Measurements from ENCODE around the gene ASCC1. TPM values are rescaled to one million over a fixed set of nuclear protein-coding genes. Genes with fewer than 3 reads are reported as not detected.
"Not testable (repeated sequence)": the region's sequence is repeated elsewhere in the genome, so short reads cannot be mapped to it uniquely, and the experiment has no call there.

ASCC1 gene
- total RNA-seq, 2 donors from 2014 or later: 17.7 to 17.9 TPM

DNA sequence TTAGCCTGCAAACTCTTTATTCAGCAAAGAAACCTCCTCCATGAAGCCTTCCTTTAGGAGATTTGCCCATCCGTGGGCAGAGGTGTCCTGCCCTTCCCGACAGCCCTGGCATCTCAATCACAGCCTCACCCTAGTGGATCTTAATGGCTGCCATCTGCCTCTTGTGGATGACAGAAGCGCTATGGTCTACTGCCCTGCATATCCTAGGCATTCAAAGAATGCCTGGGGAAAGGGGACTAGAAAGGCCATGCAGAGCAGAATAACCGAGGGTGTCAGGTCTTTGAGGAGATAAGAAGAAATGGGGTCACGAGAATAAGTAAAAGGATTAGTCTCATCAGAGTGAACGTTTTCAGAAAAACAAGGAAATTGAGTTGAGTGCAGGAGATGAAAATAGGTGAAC is 70.0 kb downstream of the ASCC1 start:
- ATAC-seq: no peak
- intact Hi-C loops (cut with DNase I, micrococcal nuclease): no loop called here
- no peak for DNase-seq

DNA sequence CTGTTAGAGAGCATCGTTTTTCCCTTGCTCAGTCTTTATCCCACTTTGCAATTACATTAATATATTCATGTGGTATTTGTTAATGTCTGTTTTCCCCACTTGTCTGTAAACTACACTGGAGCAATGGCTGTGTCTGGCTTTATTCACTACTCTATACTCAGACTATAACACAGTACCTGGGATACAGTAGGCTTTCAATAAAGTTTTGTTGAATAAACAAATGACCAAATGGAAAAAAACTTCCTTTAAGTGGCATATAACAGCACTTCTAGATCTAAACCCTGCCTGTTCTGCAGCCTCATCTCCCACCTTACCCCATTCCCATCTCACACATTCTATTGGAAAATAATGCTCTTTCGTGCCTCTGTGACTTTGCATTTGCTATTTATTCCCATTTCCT is 70.4 kb downstream of the ASCC1 start:
- intact Hi-C loops (cut with DNase I, micrococcal nuclease): no loop called here
- DNase-seq (no peak), ATAC-seq (no peak)

DNA sequence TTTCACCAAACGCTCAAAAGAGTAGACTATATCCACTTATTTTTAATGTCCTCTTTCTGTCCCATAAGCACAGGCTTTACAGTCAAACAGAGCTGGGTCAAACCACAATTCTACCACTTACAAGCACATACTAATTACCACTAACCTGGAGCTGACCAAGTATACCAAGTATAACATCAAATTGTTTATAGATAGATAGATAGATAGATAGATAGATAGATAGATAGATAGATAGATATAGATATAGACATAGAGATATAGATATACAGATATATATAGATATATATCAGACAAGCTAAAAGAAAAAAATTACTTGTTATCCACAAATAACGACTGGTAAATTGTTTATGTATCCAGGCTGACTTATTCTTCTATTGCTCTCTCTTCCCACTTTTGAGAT is 75.2 kb downstream of the ASCC1 start:
- no peak for DNase-seq
- no peak for ATAC-seq
- intact Hi-C loops (cut with DNase I, micrococcal nuclease): no loop called here

DNA sequence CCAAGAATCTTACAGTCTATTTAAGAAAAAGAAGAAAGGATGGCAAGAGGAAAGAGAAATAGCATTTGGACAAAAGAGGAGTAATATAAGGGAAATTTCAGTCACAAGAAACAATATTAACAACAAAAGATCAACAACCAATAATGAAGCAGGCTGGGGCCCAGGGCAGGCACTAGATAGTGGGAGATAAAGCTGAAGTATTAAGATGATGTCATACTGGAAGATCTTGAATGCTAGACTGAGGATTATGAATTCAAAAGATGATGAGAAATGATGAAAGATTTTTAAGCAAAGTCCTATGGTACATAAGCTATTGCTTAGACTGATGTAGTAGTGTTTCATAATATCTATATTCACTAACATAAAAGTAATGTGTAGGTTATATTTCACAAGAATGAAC is 75.9 kb downstream of the ASCC1 start:
- intact Hi-C loops (cut with DNase I, micrococcal nuclease): no loop called here
- no peak for DNase-seq
- ATAC-seq: no peak

DNA sequence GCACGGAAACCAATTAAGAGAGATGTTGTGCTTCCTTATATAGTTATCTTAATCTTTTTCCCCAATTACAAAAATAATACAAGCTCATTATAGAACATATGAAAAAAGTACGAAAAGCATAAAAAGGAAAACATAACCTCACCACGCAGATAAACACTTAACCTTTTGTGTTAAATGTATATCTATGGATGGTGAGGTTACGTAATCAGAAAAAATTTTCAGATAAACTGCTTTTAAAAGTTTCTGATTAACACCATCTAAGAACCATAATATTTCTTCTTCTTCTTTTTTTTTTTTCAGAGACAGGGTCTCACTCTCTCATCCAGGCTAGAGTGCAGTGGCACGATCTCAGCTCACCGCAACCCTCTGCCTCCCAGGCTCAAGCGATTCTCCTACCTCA is 78.5 kb downstream of the ASCC1 start:
- intact Hi-C loops (cut with DNase I, micrococcal nuclease): no loop called here
- ATAC-seq: no peak

DNA sequence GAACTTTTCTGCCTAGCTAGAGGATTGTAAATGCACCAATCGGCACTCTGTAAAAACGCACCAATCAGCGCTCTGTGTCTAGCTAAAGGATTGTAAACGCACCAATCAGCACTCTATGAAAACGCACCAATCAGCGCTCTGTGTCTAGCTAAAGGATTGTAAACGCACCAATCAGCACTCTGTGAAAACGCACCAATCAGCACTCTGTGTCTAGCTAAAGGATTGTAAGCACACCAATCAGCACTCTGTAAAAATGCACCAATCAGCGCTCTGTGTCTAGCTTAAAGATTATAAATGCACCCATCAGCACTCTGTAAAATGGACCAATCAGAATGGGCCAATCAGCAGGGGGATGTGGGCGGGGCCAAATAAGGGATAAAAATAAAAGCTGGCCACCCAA is 79.9 kb downstream of the ASCC1 start:
- DNase-seq; ATAC-seq; intact Hi-C loops (cut with DNase I, micrococcal nuclease): not testable (repeated sequence)

More for the DNA sequence above, 78.5 kb downstream of the ASCC1 start:
- DNase-seq: no peak

DNA sequence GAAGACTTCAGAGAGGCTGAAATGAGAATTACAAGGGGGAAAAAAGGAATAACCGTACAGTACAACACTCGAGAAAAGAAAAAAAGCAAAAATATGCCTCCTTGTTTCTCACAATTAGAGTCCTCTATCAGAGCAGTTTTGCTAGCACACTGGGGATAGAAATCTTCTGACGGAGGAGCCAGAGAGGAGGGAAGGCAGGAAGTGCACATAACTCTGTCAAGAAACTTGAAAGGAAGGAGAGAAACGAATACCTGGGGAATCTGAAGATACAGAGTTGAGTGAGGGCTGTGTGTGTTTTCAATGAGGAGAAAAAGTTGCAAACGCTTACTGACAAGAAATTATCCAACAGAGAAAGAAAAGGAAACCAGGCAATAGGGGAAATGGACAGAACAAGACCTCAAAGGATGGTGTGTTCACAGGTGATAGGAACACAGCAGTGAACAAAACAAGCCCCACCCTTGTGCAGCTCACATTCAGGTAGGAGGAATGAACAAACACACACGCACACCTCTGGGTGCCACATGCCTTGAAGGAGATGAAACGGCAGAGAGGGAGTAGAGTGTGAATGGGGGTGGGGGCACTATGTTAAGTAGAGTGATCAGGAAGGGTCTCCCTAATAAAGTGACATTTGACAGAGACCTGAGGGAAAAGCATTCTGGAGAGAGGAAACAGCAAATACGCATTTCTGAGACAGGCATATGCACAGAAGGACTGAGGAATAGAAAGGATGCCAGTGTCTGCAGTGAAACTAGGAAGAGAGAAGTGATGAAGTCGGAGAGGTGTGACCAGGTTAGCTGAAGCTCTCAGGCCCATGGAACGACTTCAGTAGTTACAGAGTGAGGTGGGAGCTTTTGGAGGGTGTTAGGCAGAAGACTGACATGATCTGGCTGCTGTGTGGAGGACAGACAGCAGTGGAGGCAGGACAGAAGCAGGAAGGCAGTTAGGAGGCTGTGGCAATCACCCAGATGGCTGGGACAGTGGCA is 81.0 kb downstream of the ASCC1 start:
- intact Hi-C loops (cut with DNase I, micrococcal nuclease): no loop called here
- DNase-seq (no peak), ATAC-seq (no peak)

DNA sequence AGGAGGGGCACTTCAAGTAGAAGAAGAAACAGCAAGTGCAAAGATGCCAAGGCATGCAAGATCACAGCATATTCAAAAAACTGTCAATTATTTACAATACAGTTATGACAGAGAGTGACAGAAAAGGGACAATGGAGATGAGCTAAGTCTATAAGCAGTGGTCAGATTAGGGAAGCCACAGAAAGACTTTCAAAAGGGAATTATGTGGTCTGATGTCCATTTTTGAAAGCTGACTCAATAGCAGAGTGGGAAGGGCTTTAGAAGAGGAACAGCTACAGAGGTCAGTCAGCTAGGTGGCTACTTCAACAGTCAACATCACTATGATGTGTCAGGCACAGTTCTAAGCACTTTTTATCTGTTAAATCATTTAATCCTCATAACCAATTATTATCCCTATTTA is 82.6 kb downstream of the ASCC1 start:
- DNase-seq (no peak), ATAC-seq (no peak)
- intact Hi-C loops (cut with DNase I, micrococcal nuclease): no loop called here

DNA sequence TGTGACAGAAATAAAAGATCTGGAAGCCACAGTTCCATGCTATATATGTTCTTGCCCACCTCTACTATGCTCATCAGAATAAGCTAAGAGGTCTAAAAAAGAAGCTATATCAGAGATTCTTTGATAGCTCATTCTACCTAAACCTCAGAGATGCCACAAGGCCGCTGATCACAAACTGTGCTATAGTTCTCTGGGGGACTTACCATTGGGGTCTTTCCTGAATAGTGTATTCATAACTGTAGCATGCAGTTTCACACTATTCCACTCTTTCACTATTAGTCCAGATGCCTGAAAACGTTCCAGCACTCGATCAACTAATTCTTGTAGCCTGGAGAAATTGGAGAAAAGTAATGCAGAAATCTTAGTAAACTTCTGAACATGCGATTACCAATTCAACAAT is 83.2 kb downstream of the ASCC1 start:
- DNase-seq (no peak), ATAC-seq (no peak)
- intact Hi-C loops (cut with DNase I, micrococcal nuclease): no loop called here

DNA sequence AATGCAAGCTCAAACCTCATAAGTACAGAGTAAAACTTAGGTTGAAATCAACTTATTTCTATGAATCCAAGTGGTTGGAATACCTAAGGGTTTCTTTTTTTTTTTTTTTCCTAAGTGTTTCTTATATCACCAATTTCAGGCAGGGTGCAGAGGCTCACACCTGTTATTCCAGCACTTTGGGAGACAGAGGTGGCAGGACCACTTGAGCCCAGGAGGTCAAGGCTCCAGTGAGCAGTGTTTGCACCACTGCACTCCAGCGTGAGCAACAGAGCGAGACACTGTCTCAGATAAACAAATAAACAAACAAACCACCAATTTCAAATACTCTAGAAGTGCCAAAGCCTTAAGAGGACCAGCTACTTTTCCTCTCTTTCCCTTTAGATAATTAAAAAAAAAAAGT is 88.5 kb downstream of the ASCC1 start:
- ATAC-seq (no peak), DNase-seq (no peak)
- intact Hi-C loops (cut with DNase I, micrococcal nuclease): loop anchor here in 1 of 2 donors (10.0 kb wide), 1 partner anchor 217 kb away; no protein-coding TSS in a partner anchor

DNA sequence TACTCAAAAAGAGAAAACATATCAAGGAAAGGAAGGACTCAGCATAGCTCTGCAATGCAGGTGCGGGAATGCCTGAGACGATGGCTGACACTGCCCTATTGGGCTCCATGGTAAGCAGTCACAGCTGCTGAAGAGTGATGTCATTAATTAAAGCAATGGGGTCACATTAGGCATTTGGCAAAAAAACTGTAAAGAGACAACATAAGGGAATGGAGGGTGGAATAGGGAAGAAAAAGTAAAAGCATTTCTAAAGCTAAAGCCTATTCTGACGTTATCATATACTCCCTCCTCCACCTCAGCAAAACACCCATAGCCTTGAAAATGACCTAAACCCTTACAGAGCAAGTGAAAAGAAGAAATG is 89.2 kb downstream of the ASCC1 start:
- DNase-seq (no peak), ATAC-seq (no peak)
- intact Hi-C loops (cut with DNase I, micrococcal nuclease): loop anchor here in 1 of 2 donors (10.0 kb wide), 1 partner anchor 218 kb away; no protein-coding TSS in a partner anchor

DNA sequence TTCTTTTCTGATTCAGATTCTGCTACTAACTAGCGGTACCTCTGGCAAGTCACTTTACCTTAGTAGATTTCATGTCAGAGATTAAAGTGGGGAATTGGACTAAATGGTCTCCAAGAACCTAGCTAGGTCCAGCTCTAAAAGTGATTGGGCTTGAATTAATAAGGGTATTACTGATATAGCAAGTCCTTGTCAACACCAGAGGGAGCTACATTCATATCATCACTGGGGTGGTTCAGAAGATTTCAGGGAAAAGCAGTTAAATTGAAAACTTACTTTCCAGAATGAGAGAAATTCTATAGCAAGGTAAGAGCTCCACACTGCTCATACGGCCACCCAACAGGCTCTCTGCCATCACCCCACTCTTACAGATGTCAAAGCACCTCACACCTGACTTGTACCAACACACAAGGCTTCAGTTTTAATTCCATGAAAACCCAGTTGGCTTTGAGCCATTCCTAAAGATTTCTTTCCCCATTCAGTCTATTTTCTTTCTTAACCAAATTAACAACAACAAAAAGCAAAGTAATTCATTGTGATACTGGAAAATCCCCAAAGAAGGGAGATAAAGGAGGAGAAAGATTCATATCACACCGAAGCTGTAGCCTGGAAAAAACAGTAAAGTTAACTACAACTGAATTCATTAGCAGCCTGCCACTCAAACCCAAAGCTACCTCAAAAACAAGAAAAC is 89.7 kb downstream of the ASCC1 start:
- no peak for DNase-seq
- intact Hi-C loops (cut with DNase I, micrococcal nuclease): loop anchor here in 1 of 2 donors (10.0 kb wide), 1 partner anchor 218 kb away; no protein-coding TSS in a partner anchor

DNA sequence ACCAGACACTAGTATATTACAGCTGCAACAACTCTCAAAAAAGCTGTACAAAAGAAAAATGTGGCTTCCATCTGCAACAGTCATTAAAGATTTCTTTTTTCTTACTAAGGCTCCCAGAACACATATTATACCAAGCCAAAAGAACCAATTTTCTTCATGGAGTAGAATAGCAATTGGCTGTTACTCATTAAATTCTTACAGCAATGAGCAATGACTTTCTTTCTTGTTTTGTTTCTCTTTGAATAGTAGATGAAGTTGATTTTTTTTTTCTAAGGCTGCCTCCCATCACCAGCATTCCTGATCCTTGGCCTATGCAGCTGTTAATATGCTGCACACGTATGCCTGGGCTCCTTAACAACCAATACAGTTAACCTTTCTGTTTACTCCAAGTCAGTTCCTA is 91.1 kb downstream of the ASCC1 start:
- intact Hi-C loops (cut with DNase I, micrococcal nuclease): loop anchor here in 1 of 2 donors (10.0 kb wide), 1 partner anchor 220 kb away; no protein-coding TSS in a partner anchor
- ATAC-seq (no peak), DNase-seq (no peak)

More for the DNA sequence above, 89.7 kb downstream of the ASCC1 start:
- no peak for ATAC-seq

DNA sequence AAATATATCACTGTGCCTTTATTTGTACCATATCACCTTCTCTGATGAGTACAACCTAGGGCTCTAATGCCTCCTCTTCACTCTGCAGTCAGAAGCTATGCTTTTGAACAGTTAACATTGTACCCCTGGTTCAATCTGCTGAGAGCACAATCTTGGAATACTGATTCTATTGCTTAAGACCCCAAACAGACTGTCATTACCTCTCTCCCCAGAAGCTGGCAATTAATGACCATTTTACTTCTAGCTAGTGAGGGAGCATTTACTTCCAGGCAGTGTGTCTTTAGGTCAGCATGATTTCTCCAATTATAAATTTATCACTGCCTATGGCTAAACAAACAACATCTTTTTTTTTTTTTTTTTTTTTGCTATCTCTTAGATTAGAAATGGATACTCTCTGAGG is 91.7 kb downstream of the ASCC1 start:
- DNase-seq (no peak), ATAC-seq (no peak)
- intact Hi-C loops (cut with DNase I, micrococcal nuclease): loop anchor here in 1 of 2 donors (10.0 kb wide), 1 partner anchor 220 kb away; no protein-coding TSS in a partner anchor

DNA sequence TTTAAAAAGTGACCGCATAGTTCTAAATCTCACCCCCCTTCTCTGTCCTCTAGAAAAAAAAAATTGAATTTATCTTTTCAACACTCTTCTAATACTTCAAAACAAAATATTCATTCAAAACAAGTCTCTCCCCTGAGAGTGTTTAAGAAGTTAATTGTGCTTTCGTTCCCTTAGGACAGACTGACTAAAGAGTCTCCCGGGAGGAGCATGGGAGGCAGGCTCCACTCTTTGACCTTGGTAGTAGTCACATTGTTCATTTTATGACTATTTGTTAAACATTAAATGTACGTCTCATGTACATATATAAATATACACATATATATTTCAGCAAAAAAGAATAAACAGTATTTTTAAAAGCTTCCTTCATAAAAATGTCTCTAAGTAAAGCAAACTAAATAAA is 92.5 kb downstream of the ASCC1 start:
- ATAC-seq: peak; percentile 92
- peak in 1 of 2 donors; percentile 21 for DNase-seq
- intact Hi-C loops (cut with DNase I, micrococcal nuclease): loop anchor here in 1 of 2 donors (10.0 kb wide), 1 partner anchor 221 kb away; no protein-coding TSS in a partner anchor

DNA sequence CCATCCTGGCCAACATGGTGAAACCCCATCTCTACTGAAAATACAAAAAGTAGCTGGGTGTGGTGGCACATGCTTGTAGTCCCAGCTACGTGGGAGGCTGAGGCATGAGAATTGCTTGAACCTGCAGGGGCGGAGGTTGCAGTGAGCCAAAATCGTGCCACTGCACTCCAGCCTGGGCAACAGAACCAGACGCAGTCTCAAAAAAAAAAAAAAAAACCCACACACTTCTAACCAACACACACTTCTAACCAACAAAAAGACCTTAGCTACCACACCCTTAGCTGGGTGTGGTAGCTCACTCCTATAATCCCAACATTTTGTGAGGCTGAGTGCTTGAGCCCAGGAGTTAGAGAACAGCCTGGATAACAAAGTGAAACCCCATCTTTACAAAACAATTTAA is 93.9 kb downstream of the ASCC1 start:
- ATAC-seq: peak; percentile 74
- intact Hi-C loops (cut with DNase I, micrococcal nuclease): loop anchor here in 1 of 2 donors (10.0 kb wide), 1 partner anchor 223 kb away; no protein-coding TSS in a partner anchor
- no peak for DNase-seq

DNA sequence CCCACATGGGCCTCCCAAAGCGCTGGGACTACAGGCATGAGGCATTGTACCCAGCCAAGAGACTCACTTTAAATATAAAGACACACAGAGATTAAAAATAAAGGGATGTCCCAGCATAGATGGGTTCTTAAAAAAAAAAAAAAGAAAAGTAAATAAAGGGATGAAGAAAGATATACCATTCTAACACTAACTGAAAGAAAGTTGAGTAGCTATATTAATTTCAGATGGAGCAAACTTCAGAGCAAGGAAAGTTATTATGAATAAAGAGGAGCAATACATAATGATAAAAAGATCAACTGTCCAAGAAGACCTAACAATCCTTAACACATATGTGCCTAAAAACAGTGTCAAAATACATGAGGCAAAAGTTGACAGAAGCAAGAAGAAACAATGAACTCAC is 94.7 kb downstream of the ASCC1 start:
- DNase-seq (no peak), ATAC-seq (no peak)
- intact Hi-C loops (cut with DNase I, micrococcal nuclease): loop anchor here in 1 of 2 donors (10.0 kb wide), 1 partner anchor 223 kb away; no protein-coding TSS in a partner anchor

DNA sequence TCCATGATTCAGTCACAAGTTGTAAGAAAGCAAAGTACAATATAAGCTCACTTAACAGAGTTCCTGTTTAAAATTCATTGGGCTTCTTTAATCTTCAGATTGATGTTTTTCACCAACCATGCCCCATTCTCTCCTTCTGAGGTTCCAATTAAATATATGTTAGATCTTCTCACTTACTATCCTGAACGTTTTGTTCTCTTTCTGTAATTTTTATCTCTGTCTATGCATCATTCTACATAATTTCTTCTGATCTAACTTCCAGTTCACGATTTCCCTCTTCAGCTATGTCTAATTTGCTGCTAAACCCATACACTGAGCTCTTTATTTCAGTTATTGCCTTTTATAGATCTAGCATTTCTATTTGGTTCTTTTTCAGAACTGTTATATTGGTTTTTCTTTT is 99.7 kb downstream of the ASCC1 start:
- ATAC-seq: no peak
- intact Hi-C loops (cut with DNase I, micrococcal nuclease): no loop called here

DNA sequence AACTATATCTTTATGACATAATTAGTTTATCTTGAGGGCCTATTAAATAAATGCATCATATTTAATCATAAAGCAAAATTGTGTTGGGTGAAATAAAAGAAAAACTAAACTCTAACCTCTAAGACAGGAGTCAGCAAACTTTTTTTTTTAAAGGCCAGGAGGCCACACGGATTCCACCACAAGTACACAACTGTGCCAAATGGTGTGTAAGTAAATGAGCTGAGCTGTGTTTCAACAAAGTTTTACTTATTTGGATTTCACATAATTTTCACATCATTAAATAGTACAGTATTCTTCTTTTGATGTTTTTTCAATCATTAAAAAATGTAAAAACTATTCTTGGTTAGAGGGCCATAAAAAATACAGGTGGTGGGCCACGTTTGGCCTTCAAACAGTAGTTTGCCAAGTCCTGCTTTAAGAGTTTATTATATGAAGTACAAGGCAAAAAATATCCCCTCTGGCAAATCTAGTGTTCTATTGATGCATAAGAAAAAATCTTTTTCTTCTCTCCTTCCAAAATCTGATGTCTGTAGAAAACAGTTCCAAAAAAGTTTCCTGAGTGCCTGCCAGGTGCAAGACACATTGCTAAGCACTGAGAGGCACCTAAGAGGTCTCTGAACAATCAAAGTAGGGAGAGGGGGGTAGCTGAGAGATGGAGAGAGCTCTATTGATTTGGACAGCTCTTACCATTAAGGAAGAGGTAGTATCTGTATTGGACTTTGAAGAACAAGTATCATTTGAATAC is 101.2 kb downstream of the ASCC1 start:
- intact Hi-C loops (cut with DNase I, micrococcal nuclease): loop anchor here in 1 of 2 donors (5.0 kb wide), 1 partner anchor 87 kb away; no protein-coding TSS in a partner anchor
- ATAC-seq: no peak
- DNase-seq: no peak

More for the DNA sequence above, 99.7 kb downstream of the ASCC1 start:
- DNase-seq: no peak
